ENCODE measurements around the gene OR5H1.
"Not testable (repeated sequence)": the region's sequence is repeated elsewhere in the genome, so short reads cannot be mapped to it uniquely, and the experiment has no call there.

OR5H1 gene

GRCh38 chr3:98130421-98130820 is at the start of gene OR5H1:
Gene OR5H1, plus strand, starts transcription at chr3:98130721. Its CDS starts 1,977 bp downstream, at chr3:98132698.
- no peaks in the 10 kb centered on the region for H3K36me3 ChIP-seq (ENCODE audit: insufficient read depth, low read length)
- no peaks in the 10 kb centered on the region for H3K4me1 ChIP-seq (ENCODE audit: insufficient read depth, low read length)
- no peaks in the 10 kb centered on the region for H3K9me3 ChIP-seq (ENCODE audit: control insufficient read depth, insufficient read depth, low read length)
- H3K9ac ChIP-seq (ENCODE audit: low read depth, low read length) = no peak within 1 kb of the TSS

GRCh38 chr3:98086873-98087272 is 43.6 kb upstream of the OR5H1 start, which contains the start of gene OR5AC2:
Gene OR5AC2, plus strand, starts transcription at chr3:98087173. Its CDS starts 0 bp downstream, at chr3:98087173.
- Histone ChIP-seq H3K4me1 (ENCODE audit: insufficient read depth, low read length) (no peaks in the 10 kb centered on the region), H3K9ac (ENCODE audit: low read depth, low read length) (no peak within 1 kb of the TSS)

GRCh38 chr3:98095882-98096281 is 34.6 kb upstream of the OR5H1 start:
- H3K9ac ChIP-seq (ENCODE audit: low read depth, low read length) = no peak overlapping the region
- no peaks in the 10 kb centered on the region for H3K9me3 ChIP-seq (ENCODE audit: control insufficient read depth, insufficient read depth, low read length)
- H3K4me1 ChIP-seq (ENCODE audit: insufficient read depth, low read length) = no peaks in the 10 kb centered on the region
- no peaks in the 10 kb centered on the region for H3K36me3 ChIP-seq (ENCODE audit: insufficient read depth, low read length)

More at GRCh38 chr3:98086873-98087272, 43.6 kb upstream of the OR5H1 start, which contains the start of gene OR5AC2:
- Histone ChIP-seq H3K36me3 (ENCODE audit: insufficient read depth, low read length) (no peaks in the 10 kb centered on the region), H3K9me3 (ENCODE audit: control insufficient read depth, insufficient read depth, low read length) (no peaks in the 10 kb centered on the region)

- Histone ChIP-seq H3K36me3 (ENCODE audit: insufficient read depth, low read length) (no peaks in the 10 kb centered on the region), H3K9me3 (ENCODE audit: control insufficient read depth, insufficient read depth, low read length) (no peaks in the 10 kb centered on the region), H3K9ac (ENCODE audit: low read depth, low read length) (no peak overlapping the region), H3K4me1 (ENCODE audit: insufficient read depth, low read length) (no peaks in the 10 kb centered on the region)
These were observed 30.7 kb upstream of the OR5H1 start for GRCh38 chr3:98099848-98100247.

GRCh38 chr3:98108162-98108561 is 22.4 kb upstream of the OR5H1 start:
- no peaks in the 10 kb centered on the region; the same call in 1 of the 2 replicates for H3K9me3 ChIP-seq (ENCODE audit: control insufficient read depth, insufficient read depth, low read length)
- no peaks in the 10 kb centered on the region for H3K36me3 ChIP-seq (ENCODE audit: insufficient read depth, low read length)
- no peak overlapping the region for H3K9ac ChIP-seq (ENCODE audit: low read depth, low read length)
- H3K4me1 ChIP-seq (ENCODE audit: insufficient read depth, low read length) = no peaks in the 10 kb centered on the region

GRCh38 chr3:98109807-98110549 is 20.5 kb upstream of the OR5H1 start:
- Histone ChIP-seq H3K9me3 (ENCODE audit: control insufficient read depth, insufficient read depth, low read length) (peaks cover 2% of the 10 kb centered on the region), H3K4me1 (ENCODE audit: insufficient read depth, low read length) (no peaks in the 10 kb centered on the region), H3K36me3 (ENCODE audit: insufficient read depth, low read length) (no peaks in the 10 kb centered on the region), H3K9ac (ENCODE audit: low read depth, low read length) (no peak overlapping the region)

- H3K9me3 ChIP-seq (ENCODE audit: control insufficient read depth, insufficient read depth, low read length) = peaks cover 2% of the 10 kb centered on the region
- H3K4me1 ChIP-seq (ENCODE audit: insufficient read depth, low read length) = no peaks in the 10 kb centered on the region
- H3K36me3 ChIP-seq (ENCODE audit: insufficient read depth, low read length) = no peaks in the 10 kb centered on the region
- H3K9ac ChIP-seq (ENCODE audit: low read depth, low read length) = no peak overlapping the region
These were observed 20.0 kb upstream of the OR5H1 start for GRCh38 chr3:98110550-98110908.

- Histone ChIP-seq H3K9me3 (ENCODE audit: control insufficient read depth, insufficient read depth, low read length) (peaks cover 2% of the 10 kb centered on the region), H3K4me1 (ENCODE audit: insufficient read depth, low read length) (no peaks in the 10 kb centered on the region), H3K9ac (ENCODE audit: low read depth, low read length) (no peak overlapping the region), H3K36me3 (ENCODE audit: insufficient read depth, low read length) (no peaks in the 10 kb centered on the region)
These were observed 16.3 kb upstream of the OR5H1 start for GRCh38 chr3:98114264-98114663.

- Histone ChIP-seq H3K4me1 (ENCODE audit: insufficient read depth, low read length) (no peaks in the 10 kb centered on the region), H3K36me3 (ENCODE audit: insufficient read depth, low read length) (no peaks in the 10 kb centered on the region), H3K9ac (ENCODE audit: low read depth, low read length) (no peak overlapping the region), H3K9me3 (ENCODE audit: control insufficient read depth, insufficient read depth, low read length) (peaks cover 2% of the 10 kb centered on the region)
These were observed 14.8 kb upstream of the OR5H1 start for GRCh38 chr3:98115717-98116116.

GRCh38 chr3:98136631-98137030 is 6.1 kb downstream of the OR5H1 start:
- H3K9ac ChIP-seq (ENCODE audit: low read depth, low read length) = no peak overlapping the region
- no peaks in the 10 kb centered on the region for H3K9me3 ChIP-seq (ENCODE audit: control insufficient read depth, insufficient read depth, low read length)
- peaks cover 8% of the 10 kb centered on the region; the same call in 1 of the 2 replicates for H3K4me1 ChIP-seq (ENCODE audit: insufficient read depth, low read length)
- no peaks in the 10 kb centered on the region for H3K36me3 ChIP-seq (ENCODE audit: insufficient read depth, low read length)

- H3K9me3 ChIP-seq (ENCODE audit: control insufficient read depth, insufficient read depth, low read length); H3K36me3 ChIP-seq (ENCODE audit: insufficient read depth, low read length); H3K4me1 ChIP-seq (ENCODE audit: insufficient read depth, low read length); H3K9ac ChIP-seq (ENCODE audit: low read depth, low read length): not testable (repeated sequence)
These were observed 7.5 kb downstream of the OR5H1 start for GRCh38 chr3:98137826-98138557.

- H3K9me3 ChIP-seq (ENCODE audit: control insufficient read depth, insufficient read depth, low read length) = no peaks in the 10 kb centered on the region
- H3K9ac ChIP-seq (ENCODE audit: low read depth, low read length) = no peak overlapping the region
These were observed 10.0 kb downstream of the OR5H1 start for GRCh38 chr3:98140531-98140930.

GRCh38 chr3:98147179-98147578 is 16.7 kb downstream of the OR5H1 start, which contains the start of gene OR5H14:
Gene OR5H14, plus strand, starts transcription at chr3:98147479. Its CDS starts 1,907 bp downstream, at chr3:98149386.
- no peaks in the 10 kb centered on the region for H3K36me3 ChIP-seq (ENCODE audit: insufficient read depth, low read length)
- H3K4me1 ChIP-seq (ENCODE audit: insufficient read depth, low read length) = no peaks in the 10 kb centered on the region
- H3K9me3 ChIP-seq (ENCODE audit: control insufficient read depth, insufficient read depth, low read length) = no peaks in the 10 kb centered on the region
- no peak within 1 kb of the TSS for H3K9ac ChIP-seq (ENCODE audit: low read depth, low read length)

More at GRCh38 chr3:98140531-98140930, 10.0 kb downstream of the OR5H1 start:
- H3K36me3 ChIP-seq (ENCODE audit: insufficient read depth, low read length) = no peaks in the 10 kb centered on the region
- H3K4me1 ChIP-seq (ENCODE audit: insufficient read depth, low read length) = peaks cover 8% of the 10 kb centered on the region; the same call in 1 of the 2 replicates

GRCh38 chr3:98148751-98149150 is 18.2 kb downstream of the OR5H1 start:
- Histone ChIP-seq H3K4me1 (ENCODE audit: insufficient read depth, low read length) (no peaks in the 10 kb centered on the region), H3K9me3 (ENCODE audit: control insufficient read depth, insufficient read depth, low read length) (no peaks in the 10 kb centered on the region), H3K36me3 (ENCODE audit: insufficient read depth, low read length) (no peaks in the 10 kb centered on the region), H3K9ac (ENCODE audit: low read depth, low read length) (no peak overlapping the region)

- H3K36me3 ChIP-seq (ENCODE audit: insufficient read depth, low read length); H3K9ac ChIP-seq (ENCODE audit: low read depth, low read length); H3K4me1 ChIP-seq (ENCODE audit: insufficient read depth, low read length); H3K9me3 ChIP-seq (ENCODE audit: control insufficient read depth, insufficient read depth, low read length): not testable (repeated sequence)
These were observed 18.9 kb downstream of the OR5H1 start for GRCh38 chr3:98149456-98149855.

Measured in ES-I3 (cell line).